RWPE1 (cell line): ENCODE measurements around the gene CABYR.

Experiments
- CTCF ChIA-PET: fragments of 350-600 bp; sonication (Branson Sonifier 250); formaldehyde crosslinking; extraction: SDS; loops from one replicate; lab custom pipeline; 2021; lab: Yijun Ruan, JAX
- POLR2A ChIA-PET: fragments of 400-600 bp; formaldehyde crosslinking; extraction: SDS; loops from one replicate; lab custom pipeline; 2020; ENCODE audit warnings: antibody characterized with exemption; ENCODE audit not compliant: low non-redundant PET; lab: Yijun Ruan, JAX
- DNase-seq: peaks from one replicate; pipeline ENCODE4 v3.0.0; 2012; ENCODE audit warnings: low spot score
- H3K27ac ChIP-seq: fragments of 450-650 bp; 2 replicates; pipeline ENCODE4 v1.5.1; 2017
- TF ChIP-seq, protein P1 (sequence below): fragments of 450-650 bp; conservative IDR thresholded peaks from 2 replicates; pipeline ENCODE4 v1.5.1; 2017; ENCODE audit warnings: low read depth, mild to moderate bottlenecking

The CABYR gene

DNA sequence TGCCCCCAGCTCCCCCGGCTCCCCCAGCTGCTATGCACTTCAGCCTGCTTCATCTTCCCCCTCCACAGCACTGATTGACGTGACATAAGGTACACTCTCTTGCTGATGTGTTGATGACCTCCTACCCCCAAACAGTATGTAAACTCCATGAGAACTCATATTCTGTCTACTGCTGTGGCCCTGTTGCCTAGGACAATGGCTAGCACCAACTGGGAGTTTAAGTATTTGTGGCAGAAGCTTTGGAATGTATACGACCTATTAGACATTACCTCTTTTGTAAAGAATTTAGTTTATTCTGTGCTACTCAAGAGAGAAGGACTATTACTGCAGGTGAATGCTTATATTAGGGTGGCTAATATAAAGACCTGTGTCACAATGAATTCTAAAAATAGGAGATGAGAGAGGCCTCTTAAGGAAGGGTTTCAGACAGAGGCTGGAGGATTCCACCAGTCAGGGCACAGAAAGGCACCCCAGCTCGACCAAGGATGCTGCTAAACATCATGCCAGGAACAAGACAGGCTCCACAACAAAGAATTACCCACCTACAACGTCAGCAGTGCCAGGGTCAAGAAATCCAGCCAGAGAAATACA, 60.6 kb downstream of the CABYR start:
- ChIA-PET POLR2A (no interaction called here), CTCF (no interaction called here)
- no peak for DNase-seq
- TF ChIP-seq, protein P1, sequence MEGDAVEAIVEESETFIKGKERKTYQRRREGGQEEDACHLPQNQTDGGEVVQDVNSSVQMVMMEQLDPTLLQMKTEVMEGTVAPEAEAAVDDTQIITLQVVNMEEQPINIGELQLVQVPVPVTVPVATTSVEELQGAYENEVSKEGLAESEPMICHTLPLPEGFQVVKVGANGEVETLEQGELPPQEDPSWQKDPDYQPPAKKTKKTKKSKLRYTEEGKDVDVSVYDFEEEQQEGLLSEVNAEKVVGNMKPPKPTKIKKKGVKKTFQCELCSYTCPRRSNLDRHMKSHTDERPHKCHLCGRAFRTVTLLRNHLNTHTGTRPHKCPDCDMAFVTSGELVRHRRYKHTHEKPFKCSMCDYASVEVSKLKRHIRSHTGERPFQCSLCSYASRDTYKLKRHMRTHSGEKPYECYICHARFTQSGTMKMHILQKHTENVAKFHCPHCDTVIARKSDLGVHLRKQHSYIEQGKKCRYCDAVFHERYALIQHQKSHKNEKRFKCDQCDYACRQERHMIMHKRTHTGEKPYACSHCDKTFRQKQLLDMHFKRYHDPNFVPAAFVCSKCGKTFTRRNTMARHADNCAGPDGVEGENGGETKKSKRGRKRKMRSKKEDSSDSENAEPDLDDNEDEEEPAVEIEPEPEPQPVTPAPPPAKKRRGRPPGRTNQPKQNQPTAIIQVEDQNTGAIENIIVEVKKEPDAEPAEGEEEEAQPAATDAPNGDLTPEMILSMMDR: no peak
- H3K27ac ChIP-seq: no peak overlapping the region

DNA sequence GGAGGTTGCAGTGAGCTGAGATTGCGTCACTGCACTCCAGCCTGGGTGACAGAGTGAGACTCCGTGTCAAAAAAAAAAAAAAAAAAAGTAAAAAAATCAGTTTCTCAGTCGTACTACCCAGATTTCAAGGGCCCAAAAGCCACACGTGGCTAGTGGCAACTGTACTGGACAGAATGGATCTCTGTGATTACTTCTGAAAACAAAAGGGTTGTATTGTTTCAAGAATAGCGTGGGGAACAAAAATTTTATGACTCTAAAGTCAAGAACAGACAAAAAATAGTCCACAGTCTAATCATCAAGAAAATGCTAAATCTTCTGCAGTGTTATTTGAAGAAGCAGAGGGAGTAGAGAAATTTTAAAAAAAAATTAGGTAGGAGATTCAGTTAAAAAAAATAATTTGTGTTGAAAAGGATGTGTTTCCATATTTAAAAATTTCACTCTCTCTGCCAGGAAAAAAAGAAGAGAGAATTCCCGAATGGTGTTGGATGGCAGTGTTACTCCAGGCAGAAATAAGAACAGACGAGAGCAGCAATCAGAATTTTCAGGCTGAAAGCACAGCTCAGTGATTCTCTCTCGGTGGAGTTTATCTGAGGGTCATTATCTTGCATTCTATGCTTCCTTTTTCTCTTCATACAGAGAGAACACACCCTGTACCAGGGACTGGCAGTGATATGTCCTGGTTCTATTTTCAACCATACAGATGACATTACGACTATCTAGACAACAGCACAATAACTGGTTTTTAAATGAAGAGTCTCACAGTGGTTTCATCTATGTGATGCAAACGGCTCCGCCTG, 61.8 kb downstream of the CABYR start:
- no peak for DNase-seq
- CTCF ChIA-PET: no interaction called here
- POLR2A ChIA-PET: no interaction called here
- TF ChIP-seq, protein P1: no peak
- no peak overlapping the region for H3K27ac ChIP-seq

DNA sequence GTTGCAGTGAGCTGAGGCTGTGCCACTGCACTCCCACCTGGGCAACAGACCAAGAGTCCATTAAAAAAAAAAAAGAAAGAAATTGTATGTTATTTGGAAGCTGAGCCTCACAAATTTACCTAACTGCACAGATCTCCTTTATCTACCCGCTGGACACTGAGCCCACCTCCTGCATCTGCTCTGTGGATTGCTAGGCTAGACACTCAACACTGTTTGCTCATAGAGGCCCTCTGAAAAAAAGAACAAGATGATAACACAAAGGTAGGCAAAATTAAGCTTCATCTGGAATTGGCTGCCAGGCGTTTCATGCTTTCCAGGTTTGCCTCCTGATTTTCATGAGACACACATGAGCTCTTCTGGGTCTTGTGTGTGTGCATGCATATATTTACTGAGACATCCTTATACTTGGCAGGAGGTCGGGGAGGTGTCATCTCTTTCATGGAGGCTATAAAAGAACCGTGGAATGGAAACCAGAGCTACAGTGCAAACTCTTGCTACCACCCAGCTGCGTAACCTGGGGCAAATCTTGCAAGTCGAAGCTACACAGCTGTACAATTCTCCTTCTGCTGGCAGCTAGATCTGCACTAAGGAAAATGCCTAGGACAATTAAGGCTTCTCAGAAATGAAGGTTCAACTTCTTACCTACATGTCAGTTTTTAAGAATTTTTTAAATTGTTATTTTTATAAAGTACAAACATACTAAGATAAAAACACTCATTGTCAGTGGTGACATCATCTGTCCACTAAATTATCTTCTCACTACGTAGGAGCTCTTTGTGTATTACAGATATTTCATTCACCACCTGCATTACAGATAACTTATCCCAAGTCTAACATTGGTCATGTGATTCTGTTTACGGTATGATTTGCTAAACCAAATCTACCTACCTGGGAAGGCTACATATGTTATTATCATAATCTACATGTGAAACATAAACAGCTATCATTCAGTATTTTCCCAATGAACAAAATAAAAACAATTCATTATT, 63.1 kb downstream of the CABYR start:
- POLR2A ChIA-PET: no interaction called here
- CTCF ChIA-PET: interaction anchor here (0.5 kb wide), 1 partner anchor 25 kb away, joined by 3 read pairs; no protein-coding TSS in a partner anchor
- no peak overlapping the region for H3K27ac ChIP-seq
- TF ChIP-seq, protein P1: no peak
- DNase-seq: no peak

DNA sequence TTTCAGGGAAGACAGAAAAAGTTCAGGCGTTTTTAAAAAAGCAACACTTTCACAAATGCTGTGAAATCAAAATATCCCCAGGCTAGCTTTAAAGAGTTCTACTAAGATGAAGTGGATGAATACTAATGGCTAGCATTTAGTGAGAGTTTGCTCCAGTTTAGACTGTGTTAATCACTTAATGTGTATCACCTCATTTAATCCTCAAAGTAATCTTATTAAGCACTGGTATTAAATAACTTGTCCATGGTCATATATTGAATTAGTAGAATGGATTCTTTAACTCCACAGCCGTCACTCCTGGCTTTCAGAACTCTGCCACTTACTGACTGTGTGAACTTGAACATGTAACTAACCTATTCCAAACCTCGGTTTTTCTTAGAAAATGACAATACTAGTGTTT, 66.0 kb downstream of the CABYR start:
- H3K27ac ChIP-seq: no peak overlapping the region
- no peak for DNase-seq
- CTCF ChIA-PET: no interaction called here
- TF ChIP-seq, protein P1: no peak
- POLR2A ChIA-PET: no interaction called here

DNA sequence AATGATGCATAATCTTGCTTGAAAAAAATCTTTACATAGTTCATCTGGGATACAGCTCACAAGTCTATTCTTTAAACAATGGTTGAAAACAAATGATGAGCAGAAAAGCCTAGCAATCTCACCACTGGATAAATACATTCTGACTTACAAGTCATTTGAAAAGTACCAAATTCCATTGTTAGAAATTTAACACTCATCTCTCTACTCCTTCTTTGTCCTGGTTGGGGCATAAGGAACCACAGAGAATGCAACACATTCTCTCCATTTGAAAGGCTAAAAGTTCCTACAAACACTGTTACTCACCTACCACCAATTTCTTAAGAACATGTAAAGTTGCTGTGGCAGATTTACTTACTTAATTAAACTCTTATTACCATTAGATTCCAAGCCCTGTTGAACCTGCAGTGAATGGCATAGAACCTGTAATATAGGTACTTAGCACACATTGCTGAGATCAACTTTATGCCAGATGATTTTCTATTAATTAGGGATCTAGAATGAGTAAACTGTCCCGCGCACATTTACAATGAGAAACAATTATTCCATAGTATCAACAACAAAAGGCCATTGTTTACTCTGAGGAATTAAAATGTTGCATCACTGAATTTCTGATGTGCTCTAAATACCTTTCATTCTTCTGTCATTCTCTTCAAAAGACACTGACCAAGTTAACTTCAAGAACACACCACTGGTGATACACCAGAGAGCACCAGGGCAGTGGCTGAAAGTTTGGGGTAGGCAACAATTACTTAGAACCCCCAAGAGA, 69.6 kb downstream of the CABYR start:
- POLR2A ChIA-PET: no interaction called here
- no peak overlapping the region for H3K27ac ChIP-seq

More for the DNA sequence above, 69.6 kb downstream of the CABYR start:
- TF ChIP-seq, protein P1: no peak
- CTCF ChIA-PET: no interaction called here
- DNase-seq: no peak
